ENCODE measurements around the gene SEPTIN10.

DNA sequence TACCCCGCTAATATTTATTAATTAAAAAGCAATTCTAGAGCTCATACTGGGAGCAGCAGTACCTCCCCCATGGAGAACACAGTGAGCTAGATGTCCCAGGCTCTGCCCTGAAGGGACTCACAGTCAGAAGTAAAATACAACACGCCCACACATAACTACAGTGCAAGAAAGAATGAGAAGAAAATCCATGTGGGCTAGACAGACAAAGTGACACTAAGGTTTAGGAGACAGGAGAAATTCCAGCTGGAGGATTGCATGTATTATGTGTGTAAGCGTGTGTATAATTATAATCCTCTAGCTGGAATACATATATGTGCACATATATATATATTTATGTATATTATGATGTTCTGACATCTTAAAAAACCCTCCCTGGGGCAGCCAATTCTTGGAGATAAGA lies 16.1 kb upstream of the SEPTIN10 start:
- TF ChIP-seq, protein P1, sequence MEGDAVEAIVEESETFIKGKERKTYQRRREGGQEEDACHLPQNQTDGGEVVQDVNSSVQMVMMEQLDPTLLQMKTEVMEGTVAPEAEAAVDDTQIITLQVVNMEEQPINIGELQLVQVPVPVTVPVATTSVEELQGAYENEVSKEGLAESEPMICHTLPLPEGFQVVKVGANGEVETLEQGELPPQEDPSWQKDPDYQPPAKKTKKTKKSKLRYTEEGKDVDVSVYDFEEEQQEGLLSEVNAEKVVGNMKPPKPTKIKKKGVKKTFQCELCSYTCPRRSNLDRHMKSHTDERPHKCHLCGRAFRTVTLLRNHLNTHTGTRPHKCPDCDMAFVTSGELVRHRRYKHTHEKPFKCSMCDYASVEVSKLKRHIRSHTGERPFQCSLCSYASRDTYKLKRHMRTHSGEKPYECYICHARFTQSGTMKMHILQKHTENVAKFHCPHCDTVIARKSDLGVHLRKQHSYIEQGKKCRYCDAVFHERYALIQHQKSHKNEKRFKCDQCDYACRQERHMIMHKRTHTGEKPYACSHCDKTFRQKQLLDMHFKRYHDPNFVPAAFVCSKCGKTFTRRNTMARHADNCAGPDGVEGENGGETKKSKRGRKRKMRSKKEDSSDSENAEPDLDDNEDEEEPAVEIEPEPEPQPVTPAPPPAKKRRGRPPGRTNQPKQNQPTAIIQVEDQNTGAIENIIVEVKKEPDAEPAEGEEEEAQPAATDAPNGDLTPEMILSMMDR (conservative IDR thresholded peaks at IDR 0.05 in 1 of 2, IDR thresholded peaks at IDR 0.05 in 1 of 2; ENCODE audit: extremely low read depth in 1 of 2, insufficient read depth in 1 of 2, low read depth in 1 of 2, low read length in 2 of 2): no peak
- no peak for TF ChIP-seq EZH2 (IDR thresholded peaks at IDR 0.05; ENCODE audit: borderline replicate concordance, low read length)

Measured in mammary epithelial cell (primary cell).